GM20000 (cell line): ENCODE data around the gene ETS2.

Experiments used
- DNase-seq: peaks from one replicate; pipeline ENCODE4 v3.0.0; 2012; ENCODE audit warnings: low spot score
- TF ChIP-seq, protein P1 (sequence below): IDR thresholded peaks from 2 replicates; pipeline ENCODE4 v1.5.1; 2012; ENCODE audit warnings: mild to moderate bottlenecking, control low read depth; ENCODE audit errors: extremely low read depth, missing control alignments

The ETS2 gene

GRCh38 chr21:38765056-38765455 is 40.7 kb upstream of the ETS2 start:
- TF ChIP-seq, protein P1, sequence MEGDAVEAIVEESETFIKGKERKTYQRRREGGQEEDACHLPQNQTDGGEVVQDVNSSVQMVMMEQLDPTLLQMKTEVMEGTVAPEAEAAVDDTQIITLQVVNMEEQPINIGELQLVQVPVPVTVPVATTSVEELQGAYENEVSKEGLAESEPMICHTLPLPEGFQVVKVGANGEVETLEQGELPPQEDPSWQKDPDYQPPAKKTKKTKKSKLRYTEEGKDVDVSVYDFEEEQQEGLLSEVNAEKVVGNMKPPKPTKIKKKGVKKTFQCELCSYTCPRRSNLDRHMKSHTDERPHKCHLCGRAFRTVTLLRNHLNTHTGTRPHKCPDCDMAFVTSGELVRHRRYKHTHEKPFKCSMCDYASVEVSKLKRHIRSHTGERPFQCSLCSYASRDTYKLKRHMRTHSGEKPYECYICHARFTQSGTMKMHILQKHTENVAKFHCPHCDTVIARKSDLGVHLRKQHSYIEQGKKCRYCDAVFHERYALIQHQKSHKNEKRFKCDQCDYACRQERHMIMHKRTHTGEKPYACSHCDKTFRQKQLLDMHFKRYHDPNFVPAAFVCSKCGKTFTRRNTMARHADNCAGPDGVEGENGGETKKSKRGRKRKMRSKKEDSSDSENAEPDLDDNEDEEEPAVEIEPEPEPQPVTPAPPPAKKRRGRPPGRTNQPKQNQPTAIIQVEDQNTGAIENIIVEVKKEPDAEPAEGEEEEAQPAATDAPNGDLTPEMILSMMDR: no peak
- no peak for DNase-seq

DNA sequence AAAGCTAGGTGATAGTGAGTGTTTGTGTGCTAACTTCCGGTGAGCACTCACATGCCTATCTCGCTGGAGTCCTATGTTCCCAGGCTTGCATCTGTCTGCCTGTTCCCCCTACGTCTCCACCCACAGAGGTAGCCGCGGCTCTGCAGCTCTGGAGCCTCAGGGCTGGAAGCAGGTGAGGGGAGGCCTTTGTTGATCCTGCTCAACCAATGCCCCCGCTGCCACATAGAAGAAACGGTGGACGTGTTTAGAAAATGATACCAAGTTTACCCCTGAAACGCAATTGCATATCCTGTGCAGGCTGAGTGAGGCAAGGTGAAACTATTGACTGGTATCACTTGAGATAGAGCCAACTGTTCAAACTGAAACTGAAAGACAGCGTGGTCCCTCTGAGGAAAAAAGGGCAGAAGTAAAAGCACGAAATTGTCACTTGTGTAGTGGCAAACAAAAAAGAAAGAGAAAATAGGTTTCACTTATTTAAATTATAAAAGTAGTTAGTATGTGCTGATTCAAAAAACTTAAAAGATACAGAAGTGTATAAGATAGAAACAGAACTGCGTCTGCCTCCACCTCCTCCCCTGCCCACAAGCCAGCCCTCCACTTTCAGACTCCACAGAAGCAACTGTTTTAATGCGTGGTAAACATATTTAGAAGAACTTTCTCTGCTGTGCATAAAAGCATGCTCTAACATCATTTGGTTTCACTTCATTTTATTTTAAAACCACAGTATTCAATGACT is 38.6 kb upstream of the ETS2 start:
- DNase-seq: peak; percentile 80
- TF ChIP-seq, protein P1: no peak

DNA sequence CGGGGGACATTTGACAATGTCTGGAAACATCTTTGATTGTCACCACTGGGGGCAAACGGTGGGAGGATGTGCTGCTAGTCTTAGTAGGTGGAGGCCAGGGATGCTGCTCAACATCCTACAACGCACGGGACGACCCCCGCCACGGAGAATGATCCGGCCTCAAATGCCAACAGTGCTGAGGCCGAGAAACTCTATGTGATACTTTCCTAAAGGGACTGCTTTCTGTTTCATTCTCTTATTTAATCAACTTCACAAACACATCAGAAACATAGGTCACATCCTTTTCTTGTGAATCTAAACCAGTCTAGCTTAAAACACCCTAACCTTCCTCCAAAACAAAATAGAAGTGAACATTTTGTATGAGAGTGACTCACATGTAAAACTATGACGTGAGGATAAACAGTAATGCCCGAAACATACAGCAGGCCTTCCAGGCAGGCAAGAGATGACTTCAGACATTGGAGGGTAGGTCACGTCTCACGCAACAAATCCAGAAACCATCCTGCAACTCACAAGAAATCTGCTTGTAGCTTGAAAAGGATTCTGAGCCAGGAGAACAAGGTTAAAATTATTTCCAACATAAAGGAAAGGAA is 37.2 kb upstream of the ETS2 start:
- peak; percentile 19 for DNase-seq
- TF ChIP-seq, protein P1: no peak

DNA sequence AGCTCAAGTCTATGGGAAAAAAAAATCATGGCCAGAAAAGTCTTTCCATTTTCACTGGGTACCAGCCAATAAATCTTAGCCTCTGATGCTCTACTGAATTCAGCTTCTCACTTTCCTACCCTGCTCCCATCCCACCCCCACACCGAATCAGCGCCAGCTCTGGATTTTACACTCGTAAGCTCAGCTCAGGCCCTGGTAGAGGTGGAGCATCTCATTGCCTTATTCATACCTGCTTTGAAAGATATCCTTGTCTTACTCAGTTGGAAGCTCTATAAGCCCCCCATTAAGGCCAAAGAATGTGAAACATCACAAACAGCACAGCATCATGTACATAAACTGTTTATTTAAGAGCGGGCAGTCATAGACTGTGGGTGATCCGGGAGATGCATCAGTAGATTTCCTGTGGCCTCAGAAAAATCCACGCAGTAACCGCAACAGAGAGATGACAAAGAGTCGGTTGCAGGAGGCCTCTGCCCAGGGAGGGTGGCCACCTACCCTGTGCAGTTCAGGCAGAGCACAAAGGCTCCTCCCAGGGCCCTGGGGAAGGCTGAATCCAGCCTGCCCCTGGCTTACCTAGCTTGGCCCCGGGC is 36.4 kb upstream of the ETS2 start:
- no peak for DNase-seq
- TF ChIP-seq, protein P1: no peak

DNA sequence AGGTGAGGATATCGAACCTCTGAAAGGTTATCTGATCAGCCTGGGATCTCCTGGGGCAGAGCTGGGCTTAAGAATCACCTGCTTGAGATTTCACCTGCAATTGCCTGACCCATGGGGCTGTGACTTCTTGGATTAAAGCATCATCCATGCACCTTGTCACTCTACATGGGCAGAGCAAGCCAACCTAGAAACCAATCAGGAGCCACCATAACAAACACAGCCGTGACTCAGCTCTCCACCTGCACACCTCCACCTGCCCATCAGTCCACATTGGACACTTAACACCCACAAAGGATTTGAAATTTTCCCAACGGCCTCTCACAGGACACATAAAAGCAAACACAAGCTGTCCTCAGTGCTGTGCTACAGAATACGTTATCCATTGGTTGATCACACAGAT is 35.1 kb upstream of the ETS2 start:
- DNase-seq: no peak
- TF ChIP-seq, protein P1: no peak

DNA sequence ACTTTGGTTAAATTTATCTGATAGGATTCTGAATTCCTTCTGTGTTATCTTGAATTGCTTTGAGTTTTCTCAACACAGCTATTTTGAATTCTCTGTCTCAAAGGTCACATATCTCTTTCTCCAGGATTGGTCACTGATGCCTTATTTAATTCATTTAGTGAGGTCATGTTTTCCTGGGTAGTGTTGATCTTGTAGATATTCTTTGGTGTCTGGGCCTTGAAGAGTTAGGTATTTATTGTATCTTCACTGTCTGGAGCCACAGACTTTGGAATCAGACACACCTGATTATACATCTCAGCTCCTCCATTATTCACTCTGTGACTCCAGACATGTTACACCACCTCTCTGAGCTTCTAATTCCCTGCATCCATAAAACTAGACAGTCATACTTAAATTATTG is 34.2 kb upstream of the ETS2 start:
- DNase-seq: no peak
- TF ChIP-seq, protein P1: no peak

GRCh38 chr21:38772646-38773045 is 33.1 kb upstream of the ETS2 start:
- no peak for DNase-seq
- TF ChIP-seq, protein P1: no peak
